ENCODE results near the gene OSR1.

OSR1 gene

DNA sequence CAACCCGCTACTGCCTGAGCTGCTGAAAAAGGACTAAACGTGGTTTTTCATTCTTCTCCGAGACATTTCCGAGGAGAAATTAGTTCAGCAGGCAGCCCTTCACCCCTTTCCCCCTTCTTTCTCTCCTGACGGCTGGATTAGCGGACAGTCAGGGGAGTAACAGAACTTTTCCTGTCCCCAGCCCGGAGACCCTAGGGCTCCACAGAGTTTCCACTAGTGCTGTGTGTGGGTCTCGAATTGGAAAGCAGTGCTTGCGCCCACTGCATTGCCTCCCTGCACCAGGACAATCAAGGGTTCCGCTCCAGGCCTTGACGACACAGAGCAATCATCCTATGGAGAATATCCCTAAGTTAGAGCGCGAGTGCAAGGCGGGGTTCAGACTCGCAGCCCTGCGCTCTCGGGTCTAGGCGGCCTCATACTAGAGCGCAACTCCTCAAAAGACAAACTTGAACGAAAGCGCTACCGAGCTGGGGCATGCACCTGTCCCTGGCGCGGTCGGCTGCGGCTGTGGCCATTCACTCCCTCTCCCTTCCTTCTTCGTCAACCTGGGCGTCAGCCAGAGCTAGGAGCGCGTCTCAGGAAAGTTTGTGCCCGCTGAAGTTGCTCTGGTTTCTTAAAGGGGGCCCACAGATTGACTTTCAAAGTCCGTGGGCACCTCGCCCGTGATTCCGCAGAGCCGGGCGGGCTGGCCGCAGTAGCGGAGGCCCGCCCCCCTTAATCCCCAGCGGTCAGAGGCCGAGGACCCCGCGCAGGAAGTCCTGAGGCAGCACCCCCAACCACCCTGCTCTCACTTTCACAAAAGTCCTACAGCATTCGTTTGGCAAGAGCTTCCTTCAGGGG is 801 bp downstream of the OSR1 start:
- peak; percentile 59 for DNase-seq

DNA sequence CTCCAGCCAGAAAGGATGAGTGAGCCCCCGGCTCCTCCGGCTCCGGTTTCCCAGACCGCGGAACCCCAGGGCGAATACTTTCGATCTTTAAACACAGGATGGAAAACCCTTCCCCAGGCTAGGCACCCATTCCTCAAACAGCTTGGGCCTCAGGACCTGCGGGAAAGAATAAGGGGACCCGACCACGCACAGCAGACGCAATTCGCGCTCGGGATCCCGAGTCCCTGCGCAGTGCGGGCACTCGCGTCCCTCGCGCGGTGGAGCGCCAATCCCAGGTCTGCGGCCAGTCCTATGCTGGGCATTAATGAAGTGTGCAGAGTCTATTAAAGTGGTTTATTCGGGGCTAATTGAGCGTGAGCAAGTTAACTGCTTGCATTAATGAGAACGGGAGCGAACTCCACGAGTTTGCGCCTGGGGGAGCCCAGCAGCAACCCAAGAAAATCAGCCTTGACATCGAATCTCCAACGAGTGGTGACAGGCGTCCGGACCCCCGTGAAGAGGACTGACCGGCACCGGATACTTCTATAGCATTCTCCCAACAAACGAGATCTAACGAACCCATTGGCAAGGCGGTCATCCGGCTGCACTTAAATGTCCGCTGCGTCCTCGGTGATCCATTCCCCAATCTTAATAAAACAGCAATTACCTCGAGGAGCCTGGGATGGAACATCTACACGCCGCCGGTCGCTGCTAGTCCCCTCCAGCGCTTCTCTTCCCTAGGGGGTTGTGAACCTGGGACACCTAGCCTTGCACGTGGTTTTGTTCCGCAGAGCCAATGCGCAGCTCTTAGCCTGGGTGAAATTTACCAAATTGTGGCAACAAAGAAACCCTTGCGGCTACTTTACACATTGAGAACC is 1.6 kb downstream of the OSR1 start:
- peak; percentile 60 for DNase-seq

DNA sequence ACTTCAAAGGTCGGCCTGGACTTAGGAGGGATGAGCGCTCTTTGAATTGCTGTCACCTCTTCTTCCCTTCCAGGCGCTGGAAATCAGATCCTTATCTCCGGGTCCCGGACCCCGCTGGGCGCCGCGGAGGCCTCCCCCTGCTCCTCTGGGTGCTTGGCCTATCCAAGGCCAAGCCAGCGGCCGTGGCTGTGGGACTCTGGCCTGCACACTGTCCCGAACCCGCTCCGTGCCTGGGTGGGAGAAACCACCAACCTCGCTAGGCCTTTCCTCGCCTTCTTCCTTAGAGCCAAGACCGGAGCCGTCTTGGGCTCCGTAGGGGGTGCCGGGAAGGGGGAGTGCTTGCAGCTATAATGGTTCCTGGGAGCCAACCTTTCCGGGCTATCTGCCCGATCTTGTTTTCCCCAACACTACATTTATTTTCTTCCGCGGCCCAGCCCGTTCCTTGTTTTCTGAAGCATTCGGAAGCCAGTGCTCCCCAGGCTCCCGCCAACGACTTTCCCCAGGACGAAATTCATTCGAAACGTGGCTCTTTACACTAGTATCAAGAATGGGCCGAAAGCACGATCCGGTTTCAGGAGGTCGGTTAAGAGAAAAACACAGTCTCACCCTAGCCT is 2.4 kb downstream of the OSR1 start:
- peak; percentile 59 for DNase-seq

DNA sequence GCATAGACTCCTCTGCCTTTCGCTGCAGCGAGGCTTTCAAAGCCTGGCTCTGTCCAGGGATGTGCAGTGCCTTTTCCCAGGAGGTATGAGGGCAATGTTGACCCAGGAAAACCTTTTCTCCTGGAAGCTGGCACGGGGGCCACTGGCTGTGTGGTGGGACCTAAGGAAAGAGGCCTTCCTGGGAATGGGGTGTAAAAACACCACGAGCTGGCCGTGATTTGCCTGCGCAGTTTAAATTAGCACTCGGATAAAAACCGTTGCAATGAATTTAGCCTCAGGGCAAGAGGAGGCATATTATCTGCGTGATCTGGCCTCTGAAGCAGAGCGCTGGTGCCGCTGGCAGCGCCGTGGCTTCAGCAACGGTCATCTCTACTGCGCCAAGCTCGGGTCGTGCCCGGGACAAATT is 3.0 kb downstream of the OSR1 start:
- DNase-seq, result no peak

DNA sequence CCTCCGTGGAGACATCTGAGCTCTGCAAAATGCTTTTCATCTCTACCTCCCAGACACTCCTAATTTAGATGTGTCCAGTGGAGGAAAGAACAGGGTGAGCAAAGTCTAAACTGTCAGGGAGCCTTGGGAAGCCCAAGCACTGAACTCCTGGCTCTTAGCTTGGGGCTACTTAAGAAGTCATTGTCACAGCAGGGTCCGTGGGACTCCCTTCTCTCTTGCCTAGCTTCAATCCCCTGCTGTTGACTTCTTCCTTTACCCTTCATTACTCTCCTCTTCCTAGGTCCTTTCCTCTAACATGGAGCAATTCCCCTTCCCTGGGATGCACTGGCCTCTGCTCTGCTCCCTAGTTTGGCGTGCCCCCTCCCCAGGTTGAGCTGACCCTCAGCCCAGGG is 3.4 kb downstream of the OSR1 start:
- DNase-seq, result no peak

DNA sequence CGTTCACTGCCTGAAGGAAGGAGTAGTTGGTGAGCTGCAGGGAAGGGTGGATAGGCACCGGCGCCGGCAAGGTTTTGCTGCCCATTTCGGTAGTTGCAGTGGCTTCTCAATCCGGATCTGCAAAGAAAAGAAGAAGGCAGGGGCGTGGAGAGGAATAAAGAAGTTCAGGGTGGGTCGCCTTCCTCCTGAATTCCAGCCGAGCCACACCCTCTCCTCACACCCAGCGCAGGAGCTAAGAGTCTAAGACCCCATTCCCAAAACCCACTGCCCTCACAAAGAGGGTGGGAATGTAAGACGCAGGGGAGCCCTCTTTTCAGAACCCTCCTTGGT is 4.7 kb downstream of the OSR1 start:
- no peak for DNase-seq

DNA sequence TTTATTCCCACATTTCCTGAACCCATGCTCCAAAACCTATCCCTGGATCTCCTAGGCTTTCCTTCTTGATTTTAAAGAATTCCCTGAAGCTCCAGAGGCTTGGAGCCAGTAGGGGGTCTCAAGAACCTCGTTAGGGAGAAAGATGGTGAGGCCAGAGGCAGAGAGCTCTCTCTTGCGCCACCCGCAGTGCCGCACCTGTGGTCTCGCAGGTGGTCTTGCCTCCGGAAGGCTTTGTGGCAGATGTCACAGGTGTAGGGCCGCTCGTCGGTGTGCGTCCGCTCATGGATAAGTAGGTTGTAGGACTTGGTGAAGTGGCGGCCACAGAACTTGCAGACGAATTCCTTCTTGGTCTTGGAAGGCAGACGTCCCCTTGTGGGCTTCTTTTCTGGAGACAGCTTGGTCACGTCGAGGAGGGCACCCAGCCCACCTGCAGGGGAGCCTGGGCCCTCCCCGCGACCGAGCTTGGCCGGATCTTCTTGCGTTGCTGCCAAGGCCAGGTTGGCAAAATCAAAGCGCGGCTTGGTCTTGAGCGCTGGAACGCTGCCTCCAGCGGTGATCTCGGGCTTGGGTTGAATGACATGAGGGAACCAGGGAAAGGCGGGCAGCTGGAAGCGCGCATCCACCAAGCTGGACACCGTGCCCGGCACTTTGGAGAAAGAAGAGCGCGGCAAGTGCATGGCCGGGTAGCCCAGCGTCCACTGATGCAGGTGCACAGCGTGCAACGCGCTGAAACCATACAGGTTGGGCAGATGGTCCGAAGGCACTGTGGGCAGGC is 5.3 kb downstream of the OSR1 start:
- no peak for DNase-seq

DNA sequence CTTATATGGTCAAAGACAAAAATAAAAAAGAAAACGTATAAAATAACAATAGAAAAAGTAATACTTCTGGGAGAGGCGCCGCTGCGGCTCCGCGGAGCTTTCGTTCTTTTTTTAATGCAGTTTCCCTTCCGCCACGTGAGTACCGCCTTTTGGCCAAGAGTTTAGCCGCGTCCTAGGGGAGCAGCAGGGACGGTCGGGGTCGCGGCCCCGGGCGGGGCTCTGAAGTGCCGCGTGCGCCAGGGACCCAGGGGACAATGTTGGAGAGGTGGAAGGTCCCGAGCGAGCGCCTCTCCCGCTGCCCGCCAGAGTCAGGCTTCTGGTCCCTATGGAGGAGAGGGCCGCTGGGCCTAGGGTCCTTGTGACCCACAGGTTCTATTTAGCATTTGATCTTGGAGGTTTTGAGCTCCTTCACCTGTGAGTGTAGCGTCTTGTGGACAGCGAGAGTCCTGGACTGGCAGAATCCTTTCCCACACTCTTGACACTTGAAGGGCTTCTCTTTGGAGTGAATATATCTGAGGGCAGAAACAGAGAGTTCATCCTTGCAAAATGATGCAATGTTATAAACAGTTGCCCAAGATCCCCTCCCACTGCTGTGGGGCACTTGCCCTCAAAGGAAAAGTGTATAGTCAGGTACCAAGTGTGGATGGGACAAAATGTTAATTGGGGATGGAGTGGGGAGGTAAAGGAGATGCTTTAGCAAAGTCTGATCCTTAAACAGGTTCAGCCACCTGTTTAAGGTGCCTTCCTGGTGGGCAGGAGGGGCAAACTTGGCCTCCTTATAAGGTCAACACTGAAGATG is 6.3 kb downstream of the OSR1 start:
- peak; percentile 63 for DNase-seq

DNA sequence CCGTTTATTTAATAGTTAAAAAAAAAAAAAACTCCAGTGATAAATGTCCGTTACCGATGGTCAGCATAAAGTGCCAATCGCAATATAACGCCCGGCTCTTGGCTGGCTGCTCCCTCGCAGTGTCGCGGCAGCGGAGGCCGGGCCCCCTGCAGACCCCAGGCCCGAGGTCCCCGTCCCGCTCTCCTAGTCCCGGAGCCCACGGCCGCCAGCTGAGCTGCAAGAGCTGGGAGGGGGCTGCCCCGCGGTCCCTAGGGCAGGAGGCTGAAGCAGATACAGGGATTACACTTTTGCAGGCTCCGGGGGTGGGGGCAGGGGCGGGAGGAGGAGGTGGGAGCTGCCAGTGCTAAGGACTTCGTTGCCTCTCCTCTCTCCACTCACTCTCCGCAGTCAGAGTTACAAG is 6.9 kb downstream of the OSR1 start:
- no peak for DNase-seq

DNA sequence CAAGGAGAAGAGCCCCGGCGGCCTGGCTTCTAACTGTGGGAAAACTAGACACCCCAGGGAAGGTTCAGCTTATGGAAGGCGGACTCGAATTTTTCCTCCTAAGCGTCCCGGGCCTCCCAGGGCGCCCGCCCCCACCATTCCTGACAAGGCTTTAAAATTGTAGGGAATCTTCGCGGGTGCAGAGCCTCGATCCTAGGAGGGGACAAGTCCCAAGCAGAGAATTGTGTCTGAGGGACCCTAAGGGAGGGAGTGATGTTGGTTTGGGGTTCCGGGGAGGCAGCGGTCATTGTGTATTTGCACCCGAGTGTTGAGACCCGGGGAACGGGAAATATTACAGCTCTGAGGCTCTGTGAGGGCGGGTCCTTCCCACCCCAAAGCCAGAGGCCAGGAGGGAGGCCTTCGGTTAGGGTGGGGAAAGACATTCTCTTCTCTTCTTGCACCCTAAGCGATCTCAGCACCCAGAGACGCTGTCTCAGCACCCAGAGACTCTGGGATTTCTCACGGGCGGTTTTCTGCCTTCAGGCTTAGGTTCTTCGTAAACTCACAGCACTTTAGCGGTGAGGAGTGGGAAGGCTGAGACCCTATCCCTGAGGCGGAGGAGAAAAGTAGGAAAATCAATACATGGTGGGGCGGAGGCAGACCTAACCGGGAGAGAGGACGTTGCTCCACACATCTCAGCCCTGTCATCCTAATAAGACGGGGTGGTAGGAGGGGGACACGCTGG is 7.6 kb downstream of the OSR1 start:
- peak; percentile 61 for DNase-seq

DNA sequence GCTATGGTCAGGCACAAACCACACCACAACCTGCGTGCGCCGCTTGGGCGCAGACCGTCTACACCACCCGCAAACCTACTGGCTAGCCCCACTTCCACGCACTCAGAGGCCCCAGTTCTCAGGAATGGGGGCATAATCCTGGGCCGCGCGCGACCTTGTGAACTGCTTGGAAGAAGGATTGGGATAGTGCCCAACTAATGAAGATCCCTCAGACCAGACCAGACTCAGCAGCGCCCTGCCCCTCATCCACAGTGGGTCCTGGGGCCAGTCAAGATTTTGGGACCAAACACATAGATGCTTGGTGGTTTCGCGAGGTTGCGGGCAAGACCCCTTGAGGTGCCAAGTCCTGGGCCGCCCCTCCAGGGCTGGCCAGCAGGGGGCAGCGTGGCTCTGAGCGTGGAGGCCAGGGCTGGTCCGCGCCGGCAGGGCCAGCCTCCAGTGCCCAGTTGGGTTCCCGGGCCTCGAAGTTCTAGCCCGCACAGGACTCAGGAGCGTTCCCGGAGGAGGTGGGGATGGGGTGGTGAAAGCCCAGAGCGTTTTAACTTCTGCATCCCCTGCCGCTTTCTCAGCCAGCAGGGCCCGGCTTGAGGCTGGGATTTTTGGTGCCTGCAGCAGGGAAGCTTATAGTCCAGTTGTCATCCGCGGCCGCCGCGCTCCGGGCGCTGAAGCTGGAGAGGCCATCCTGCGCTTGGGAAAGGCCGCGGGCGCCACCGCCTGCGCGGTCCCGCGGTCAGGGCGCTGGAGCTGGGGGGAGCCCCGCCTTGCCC is 8.3 kb downstream of the OSR1 start:
- DNase-seq, result peak; percentile 84

DNA sequence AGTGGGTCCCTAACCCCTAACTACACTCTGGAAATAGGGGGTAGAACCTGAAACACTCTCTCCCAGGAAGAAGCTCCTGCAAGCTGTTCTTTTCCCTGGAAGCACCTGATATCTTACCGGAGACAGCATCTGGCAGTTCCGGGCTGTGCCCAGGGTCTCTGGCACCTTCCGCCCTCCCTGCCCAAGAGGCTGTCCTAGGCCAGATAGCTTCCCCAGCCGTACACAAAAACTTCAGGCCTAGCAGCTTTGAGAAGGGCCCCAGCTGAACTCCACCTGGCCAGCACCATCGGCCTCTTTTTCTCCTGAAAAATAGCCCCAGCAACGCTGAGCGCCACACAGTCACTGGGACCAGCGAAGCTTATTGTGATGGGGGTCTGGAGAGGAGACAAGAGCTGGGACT is 9.7 kb downstream of the OSR1 start:
- no peak for DNase-seq

DNA sequence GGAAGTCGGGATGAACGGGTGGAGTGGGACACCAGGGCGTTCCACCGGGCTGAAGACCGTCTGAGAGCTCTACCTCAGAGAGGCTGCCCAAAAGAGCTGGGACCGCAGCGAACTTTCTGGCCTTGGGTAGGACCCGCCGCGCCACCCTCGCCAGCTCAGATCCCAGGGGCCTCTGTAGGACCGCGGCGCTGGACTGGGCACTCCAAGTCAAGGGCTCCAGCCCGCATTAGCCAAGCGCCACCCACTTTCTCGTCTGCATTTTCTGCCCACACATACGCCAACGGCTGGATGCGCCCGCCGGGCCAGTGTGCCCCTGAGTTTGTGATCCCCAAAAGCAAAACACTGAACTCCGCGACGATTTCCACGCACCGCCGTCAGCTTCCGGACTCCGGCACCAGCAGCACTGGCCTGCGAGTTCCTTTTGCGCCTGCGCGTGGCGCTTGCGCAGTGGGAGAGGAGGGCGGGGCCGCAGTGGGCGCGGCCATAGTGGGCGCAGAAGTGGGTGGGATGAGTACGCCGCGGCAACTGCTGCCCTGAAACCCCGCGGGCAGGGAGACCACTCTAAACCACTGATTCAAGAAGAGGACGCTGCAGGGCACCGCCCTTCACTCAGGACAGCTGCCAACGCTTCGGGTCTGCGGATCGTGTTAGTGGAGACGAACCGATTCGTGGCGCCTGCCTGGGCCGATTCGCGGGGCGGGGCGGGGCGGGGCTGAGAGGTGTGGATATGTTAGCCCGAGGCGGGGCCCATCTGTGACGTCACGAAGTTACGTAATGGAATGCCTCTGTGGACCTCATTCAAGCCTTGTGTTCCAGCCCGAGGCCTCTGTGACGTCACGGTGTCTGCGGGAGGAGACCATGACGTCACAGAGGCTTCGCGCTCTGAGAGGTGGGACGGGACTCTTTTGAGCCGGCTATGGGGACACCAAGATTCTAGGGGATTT is 10.5 kb downstream of the OSR1 start:
- peak; percentile 98 for DNase-seq

DNA sequence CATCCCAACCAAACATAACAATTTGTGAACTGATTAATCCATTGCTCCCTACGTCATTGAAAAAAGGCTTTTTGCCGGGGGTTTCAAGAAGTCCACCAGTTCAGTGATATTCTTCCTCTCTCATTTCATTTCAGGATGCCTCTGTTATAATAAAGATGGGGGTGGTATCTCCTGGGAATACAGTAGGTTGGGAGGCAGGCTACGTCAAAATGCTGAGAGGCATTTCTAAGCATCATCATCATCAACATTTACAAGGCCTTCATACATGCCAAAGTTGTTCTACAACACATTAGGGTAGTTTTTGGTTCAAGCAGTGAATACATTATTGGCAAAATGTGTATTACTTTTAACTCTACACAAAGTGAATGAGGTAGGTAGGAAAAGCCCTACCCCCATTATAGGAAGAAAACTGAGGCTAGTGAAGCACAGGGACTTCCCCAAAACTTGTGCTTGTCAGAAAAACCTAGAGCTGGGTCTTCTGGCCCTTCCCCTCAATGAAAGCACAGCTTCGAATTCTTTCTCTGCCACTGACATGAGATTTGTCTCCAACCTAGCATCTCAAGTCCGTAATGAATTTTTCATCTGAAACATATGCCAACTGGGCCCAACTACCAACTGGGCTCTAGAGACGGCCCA is 11.3 kb downstream of the OSR1 start:
- DNase-seq, result no peak

DNA sequence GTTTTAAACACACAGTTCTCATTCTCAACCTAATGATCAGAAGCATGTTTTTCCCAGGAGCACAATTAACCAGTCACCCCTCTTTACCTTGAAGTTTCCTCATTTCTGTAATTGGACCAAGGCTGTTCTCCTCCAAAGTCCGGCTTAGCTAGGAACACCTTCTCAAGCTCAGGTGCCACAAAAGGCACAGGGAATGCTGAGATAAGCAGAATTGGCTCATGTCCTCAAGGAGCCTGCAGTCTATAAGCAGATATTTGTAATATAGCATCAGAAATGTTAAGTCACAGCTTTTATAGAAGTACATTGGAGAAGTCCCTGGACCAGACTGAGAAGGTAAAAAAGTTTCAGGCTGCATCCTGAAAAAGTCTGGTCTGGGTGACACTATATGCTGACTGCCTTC is 20.7 kb downstream of the OSR1 start:
- no peak for DNase-seq

DNA sequence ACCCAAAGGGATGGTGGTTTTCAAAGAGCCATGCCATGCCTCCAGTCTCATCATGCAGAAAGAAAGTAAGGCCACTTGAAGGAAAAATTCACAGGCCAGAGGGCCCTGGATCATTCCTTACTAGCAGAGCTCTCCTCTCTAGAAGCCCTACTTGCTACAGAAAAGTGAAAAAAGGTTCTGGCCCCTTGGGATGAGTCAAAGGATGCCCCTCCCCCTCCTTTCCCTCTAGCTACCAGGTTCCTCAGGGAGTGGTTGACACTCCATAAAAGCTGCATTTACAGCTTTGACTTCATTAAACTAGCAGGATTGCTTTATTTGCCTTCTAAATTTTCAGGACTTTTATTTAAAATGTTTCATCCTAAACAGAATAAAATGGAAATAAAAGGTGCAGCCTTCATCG is 21.2 kb downstream of the OSR1 start:
- DNase-seq, result no peak

DNA sequence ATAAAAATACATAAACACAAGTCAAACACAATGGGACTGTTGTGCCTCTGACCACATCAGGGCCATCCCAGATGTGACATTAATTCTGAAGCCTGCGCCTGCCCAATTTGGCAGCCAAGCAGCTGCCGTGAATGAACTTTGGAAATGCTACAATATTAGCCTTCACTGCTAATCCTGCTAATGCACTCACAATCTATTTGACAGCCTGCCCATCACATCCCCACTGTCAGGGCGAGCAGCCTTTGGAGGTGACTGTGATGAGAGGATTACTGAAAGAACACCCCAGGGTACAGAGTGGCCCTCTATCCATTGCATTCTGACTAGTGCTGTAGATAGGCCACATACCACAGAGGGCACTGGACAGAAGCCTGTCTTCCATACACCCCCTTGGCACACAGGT is 21.6 kb downstream of the OSR1 start:
- no peak for DNase-seq

DNA sequence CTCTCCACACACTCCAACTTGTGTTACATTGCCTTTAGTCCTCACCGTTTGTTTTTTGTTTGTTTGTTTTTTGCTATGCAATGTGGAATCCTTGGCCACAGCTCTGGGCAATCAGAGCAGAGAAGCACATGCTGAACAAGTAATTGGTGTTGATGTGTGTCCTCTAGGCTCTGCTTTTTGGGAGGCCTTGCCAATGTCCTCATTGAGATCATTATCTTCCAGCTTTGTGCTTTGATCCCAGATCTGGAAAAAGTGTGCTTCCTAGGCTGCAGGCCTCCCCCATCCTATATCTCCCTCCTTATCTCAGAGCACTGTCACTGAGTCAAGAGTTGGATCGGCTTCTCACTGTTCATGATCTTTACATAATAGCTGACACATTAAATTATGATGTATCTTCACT is 25.9 kb downstream of the OSR1 start:
- no peak for DNase-seq

DNA sequence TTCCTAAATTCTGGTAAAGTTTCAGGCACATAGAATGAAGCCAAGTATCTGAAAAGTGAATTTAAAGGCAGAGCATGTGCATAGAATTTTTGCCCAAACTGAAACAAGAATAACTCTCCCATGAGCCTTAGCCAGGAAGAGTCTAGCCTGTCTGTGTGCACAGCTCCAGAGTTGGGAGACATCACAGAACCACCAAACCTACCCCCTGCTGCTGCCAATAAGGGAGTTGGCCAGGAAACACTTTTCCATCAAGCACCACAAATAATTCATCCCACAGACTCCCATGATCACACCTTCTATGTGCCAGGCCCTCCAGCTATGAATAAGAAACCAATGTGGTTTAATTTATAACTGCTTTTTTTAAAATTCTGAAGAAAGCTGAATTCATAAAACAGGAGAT is 27.0 kb downstream of the OSR1 start:
- no peak for DNase-seq

Data from activated effector memory CD4-positive, alpha-beta T cell treated with anti-CD3 and anti-CD28 coated beads, Interleukin-2, amount 50 U/mL, for 16 hours (primary cell).